Choroid plexus epithelial cell (primary cell): ENCODE results near the gene TMC4.
"Not testable (repeated sequence)": the region's sequence is repeated elsewhere in the genome, so short reads cannot be mapped to it uniquely, and the experiment has no call there.

Source experiments
- DNase-seq: peaks from one replicate; pipeline ENCODE4 v3.0.0-alpha.2; 2010; ENCODE audit warnings: low read depth
- H3K4me3 ChIP-seq: 2 replicates; pipeline ENCODE4 v1.5.1; 2011; ENCODE audit warnings: low read depth, mild to moderate bottlenecking, control low read depth, low read length, moderate library complexity
- TF ChIP-seq, protein P1 (sequence below): conservative IDR thresholded peaks from 2 replicates; pipeline ENCODE4 v1.5.1; 2011; ENCODE audit warnings: low read depth, mild to moderate bottlenecking, control low read depth, inconsistent platforms, low read length, moderate library complexity

Gene TMC4

GRCh38 chr19:54173359-54173699 is 369 bp upstream of the TMC4 start:
- no peak for DNase-seq
- TF ChIP-seq, protein P1, sequence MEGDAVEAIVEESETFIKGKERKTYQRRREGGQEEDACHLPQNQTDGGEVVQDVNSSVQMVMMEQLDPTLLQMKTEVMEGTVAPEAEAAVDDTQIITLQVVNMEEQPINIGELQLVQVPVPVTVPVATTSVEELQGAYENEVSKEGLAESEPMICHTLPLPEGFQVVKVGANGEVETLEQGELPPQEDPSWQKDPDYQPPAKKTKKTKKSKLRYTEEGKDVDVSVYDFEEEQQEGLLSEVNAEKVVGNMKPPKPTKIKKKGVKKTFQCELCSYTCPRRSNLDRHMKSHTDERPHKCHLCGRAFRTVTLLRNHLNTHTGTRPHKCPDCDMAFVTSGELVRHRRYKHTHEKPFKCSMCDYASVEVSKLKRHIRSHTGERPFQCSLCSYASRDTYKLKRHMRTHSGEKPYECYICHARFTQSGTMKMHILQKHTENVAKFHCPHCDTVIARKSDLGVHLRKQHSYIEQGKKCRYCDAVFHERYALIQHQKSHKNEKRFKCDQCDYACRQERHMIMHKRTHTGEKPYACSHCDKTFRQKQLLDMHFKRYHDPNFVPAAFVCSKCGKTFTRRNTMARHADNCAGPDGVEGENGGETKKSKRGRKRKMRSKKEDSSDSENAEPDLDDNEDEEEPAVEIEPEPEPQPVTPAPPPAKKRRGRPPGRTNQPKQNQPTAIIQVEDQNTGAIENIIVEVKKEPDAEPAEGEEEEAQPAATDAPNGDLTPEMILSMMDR, result no peak
- no peak overlapping the region for H3K4me3 ChIP-seq

- H3K4me3 ChIP-seq, DNase-seq: not testable (repeated sequence)
Observed at GRCh38 chr19:54171736-54172431, 1.1 kb downstream of the TMC4 start.

- TF ChIP-seq, protein P1, result no peak
- no peak overlapping the region for H3K4me3 ChIP-seq
Observed at GRCh38 chr19:54169149-54169740, 3.7 kb downstream of the TMC4 start.

DNA sequence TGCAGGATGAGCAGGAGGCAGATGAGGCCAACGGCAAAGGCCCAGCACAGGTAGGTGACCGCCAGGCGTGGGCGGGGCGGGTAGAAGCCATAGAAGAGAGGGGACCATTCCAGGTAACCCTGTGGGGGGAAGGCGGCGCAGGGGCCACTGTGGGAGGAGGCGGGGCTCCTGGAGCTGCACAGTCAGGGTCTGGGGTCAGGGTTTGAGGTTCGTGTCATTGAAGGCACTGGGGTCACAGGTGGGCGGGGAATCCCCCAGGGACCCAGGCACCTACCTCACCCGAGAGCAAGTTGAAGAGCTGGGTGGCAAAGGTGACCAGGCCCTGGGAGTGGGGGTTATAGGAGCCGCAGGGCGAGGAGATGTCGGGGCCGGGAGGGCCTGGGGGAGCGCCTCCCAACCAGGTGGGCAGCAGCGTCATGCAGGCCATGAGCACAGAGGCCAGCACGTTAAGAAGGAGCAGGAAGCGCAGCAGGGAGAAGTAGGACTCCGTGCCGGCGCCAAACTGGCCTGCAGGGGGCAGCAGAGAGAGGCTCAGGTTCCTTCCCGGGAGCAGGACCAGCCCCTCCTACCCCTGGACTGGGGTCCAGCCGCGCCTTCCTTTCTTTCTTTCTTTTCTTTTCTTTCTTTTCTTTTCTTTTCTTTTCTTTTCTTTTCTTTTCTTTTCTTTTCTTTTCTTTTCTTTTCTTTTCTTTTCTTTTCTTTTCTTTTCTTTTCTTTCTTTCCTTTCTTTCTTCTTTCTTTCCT is 4.6 kb downstream of the TMC4 start:
- peak; percentile 89 for DNase-seq
- TF ChIP-seq, protein P1, result peak; percentile 88
- H3K4me3 ChIP-seq, result no peak overlapping the region

More at GRCh38 chr19:54169149-54169740, 3.7 kb downstream of the TMC4 start:
- DNase-seq, result no peak

- DNase-seq, result no peak
- H3K4me3 ChIP-seq, result no peak overlapping the region
- TF ChIP-seq, protein P1, result no peak
Observed at GRCh38 chr19:54165222-54165621, 7.7 kb downstream of the TMC4 start.

DNA sequence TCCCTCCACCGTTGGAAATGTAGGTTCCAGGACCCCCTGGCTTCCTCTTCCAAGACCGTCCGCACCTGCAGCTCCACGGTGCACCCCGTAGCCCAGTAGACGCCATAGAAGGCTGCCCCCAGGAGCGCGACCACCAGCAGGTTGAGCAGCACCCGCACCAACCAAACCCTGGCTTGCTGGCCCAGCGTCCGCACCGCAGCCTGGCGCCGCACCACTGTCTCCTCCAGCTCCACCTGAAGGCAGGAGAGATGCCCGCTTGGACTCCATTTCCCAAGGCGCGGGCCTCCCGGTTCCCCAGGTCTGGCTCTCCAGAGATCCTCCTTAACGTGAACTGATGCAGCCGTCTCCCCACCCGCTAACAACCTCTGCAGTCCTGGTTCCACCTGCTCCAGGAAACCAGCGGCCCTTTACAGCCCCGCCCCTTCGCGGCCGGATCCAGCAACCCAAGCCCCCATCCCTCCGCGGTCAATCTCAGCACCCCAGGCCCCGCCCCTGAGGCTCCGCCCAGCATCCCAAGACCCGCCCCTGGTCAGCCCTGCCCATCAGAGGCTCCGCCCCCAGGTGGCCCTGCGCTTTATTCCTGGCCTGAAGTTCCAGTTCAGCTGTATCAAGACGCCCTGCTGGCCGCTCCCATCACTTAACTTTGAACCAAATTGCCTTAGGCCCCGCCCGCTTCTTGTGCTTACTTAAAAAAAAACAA is 8.4 kb downstream of the TMC4 start:
- no peak overlapping the region for H3K4me3 ChIP-seq
- TF ChIP-seq, protein P1, result no peak
- DNase-seq, result peak; percentile 47

GRCh38 chr19:54162884-54163283 is 10.1 kb downstream of the TMC4 start:
- DNase-seq, result no peak
- no peak overlapping the region for H3K4me3 ChIP-seq
- TF ChIP-seq, protein P1, result no peak
